Placental epithelial cell (primary cell): ENCODE measurements around the gene CDC42SE2. TPM values are rescaled to one million over a fixed set of nuclear protein-coding genes. Genes with fewer than 3 reads are reported as not detected.

Experiments used
- small RNA-seq: library from RNA; depleted of rRNA; stranded (forward); fragments of <200 nt; gene quantifications from one replicate; pipeline ENCODE3, GENCODE V24; 2012
- total RNA-seq: library from RNA; depleted of rRNA; stranded (reverse); fragments of >200 nt; gene quantifications from 2 replicates; pipeline ENCODE4 v1.2.3, GENCODE V29; 2012

CDC42SE2 gene
- 22.0 and 32.2 TPM in 2 replicates for total RNA-seq

DNA sequence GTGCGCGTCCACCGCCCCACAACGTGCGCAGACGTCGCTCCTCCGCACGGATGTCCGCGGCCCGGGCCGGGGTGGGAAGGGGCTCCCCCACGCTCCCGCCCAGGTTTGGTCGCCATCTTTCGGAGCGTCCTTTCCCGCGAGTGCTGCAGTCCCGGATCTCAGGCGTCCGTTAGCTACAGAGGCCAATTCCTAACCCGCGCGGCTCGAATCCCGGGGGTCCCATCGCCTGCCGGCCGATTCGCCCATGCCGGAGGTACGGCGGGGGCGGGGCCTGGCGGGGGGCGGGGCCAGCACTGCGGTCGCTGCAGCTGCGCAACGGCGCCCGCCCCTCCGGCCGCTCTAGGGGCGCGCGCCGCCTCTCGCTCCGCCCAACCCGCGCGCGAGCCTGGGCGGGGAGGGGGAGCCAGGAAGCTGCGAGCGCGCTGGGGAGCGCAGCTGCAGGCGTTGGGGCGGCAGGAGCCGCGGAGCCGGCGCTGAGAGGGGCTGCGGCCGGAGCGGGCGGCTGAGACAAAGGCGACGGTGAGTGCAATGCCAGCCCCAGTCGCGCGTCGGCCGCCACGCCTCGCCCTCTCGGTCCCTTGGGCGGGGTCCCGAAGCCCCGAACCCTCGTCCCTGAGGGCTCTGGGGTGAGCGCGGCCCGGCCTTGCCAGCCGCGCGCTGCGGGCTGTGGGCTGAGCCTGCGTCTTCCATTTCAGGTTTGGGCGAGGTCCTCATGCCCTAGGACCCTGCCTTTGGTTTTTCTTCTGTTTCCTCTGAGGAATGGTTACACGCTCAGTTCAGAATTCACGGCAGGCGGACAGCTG, at the start of gene CDC42SE2:
Gene CDC42SE2 (plus strand): TSS at position 406 of the 803 bp plus-strand sequence. CDS start 95,441 bp downstream, outside the sequence.

Small RNA genes lying within 50 kb of the gene (small RNA-seq; reads per million reads assigned to genes)
- gene AC004777.1 = not detected
- not detected for gene RF02271

Other genes with a start within 250 kb of the CDC42SE2 start
- gene HINT1, start 98.8 kb upstream of the CDC42SE2 start, total RNA-seq = 130 and 178 TPM in 2 replicates
- 2.0 and 2.8 TPM in 2 replicates for gene LYRM7, start 93.1 kb upstream of the CDC42SE2 start, total RNA-seq